ENCODE results near the gene GABPA. TPM values are rescaled to one million over a fixed set of nuclear protein-coding genes. Genes with fewer than 3 reads are reported as not detected.

GABPA gene
- total and polyA plus RNA-seq, 2 donors from 2014 or later = 6.1 to 22.5 TPM

DNA sequence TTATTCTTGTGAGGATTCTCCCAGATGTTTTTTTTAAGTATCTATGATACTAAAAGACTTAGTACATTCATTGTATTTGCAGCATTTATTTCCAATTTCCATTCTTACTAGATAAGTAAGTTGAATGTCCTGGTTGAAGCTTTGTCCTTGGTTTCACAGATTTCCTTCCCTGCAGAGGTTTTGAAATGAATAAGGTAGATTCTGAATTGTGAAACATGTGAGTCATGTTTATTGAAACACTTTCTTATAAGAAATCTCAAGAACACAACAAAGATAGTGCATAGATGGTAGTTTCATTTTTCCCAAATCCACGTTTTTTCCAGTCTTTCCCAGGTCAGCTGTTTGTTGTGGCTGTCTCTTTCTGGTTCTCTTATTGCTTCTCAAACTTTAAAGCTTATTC, 24.8 kb downstream of the GABPA start:
- Histone ChIP-seq H3K4me1 (ENCODE audit: control insufficient read depth in 2 of 3, insufficient read depth in 2 of 3, low read depth in 1 of 3, low read length in 3 of 3) (no peaks in the 10 kb centered on the region), H3K9ac (ENCODE audit: low read length in 3 of 3) (no peak overlapping the region), H3K27me3 (ENCODE audit: control insufficient read depth, insufficient read depth, low read length) (no peaks in the 10 kb centered on the region), H3K36me3 (ENCODE audit: control insufficient read depth in 2 of 3, insufficient read depth in 3 of 3, low read length in 3 of 3) (peaks cover 4 to 44% (median 18%) of the 10 kb centered on the region in 3 donors), H3K27ac (ENCODE audit: low read depth in 2 of 2, low read length in 2 of 2) (no peak overlapping the region), H3K9me3 (ENCODE audit: control insufficient read depth in 2 of 3, insufficient read depth in 1 of 3, low read length in 3 of 3) (no peaks in the 10 kb centered on the region), H3K4me3 (ENCODE audit: low read length in 3 of 3) (no peak overlapping the region)
- TF ChIP-seq, protein P1, sequence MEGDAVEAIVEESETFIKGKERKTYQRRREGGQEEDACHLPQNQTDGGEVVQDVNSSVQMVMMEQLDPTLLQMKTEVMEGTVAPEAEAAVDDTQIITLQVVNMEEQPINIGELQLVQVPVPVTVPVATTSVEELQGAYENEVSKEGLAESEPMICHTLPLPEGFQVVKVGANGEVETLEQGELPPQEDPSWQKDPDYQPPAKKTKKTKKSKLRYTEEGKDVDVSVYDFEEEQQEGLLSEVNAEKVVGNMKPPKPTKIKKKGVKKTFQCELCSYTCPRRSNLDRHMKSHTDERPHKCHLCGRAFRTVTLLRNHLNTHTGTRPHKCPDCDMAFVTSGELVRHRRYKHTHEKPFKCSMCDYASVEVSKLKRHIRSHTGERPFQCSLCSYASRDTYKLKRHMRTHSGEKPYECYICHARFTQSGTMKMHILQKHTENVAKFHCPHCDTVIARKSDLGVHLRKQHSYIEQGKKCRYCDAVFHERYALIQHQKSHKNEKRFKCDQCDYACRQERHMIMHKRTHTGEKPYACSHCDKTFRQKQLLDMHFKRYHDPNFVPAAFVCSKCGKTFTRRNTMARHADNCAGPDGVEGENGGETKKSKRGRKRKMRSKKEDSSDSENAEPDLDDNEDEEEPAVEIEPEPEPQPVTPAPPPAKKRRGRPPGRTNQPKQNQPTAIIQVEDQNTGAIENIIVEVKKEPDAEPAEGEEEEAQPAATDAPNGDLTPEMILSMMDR (IDR thresholded peaks at IDR 0.05; ENCODE audit: borderline replicate concordance, extremely low read depth, insufficient read depth) = no peak
- no peak for DNase-seq
- intact Hi-C loops (cut with DNase I) = no loop called here
- no peak for FAIRE-seq

DNA sequence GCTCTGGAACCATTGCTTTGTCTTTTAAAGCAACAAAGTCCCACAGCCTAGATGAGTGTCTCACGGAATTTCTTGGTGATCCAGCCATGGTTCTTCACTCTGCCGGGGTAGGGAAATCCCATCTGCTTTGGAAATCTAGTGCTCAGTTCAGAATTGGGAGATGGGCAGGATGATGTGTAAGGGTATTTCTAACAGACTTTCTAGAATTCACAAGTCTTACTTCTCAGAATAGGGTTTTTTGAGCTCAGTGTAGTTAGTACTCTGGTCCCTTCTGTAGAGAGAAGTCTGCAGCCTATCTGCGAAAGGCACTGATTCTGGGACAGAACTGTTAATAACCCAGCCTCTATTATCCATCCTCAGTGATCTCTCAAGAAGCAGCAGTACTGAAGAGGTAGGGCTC, 25.3 kb downstream of the GABPA start:
- intact Hi-C loops (cut with DNase I) = no loop called here
- no peak for FAIRE-seq
- H3K36me3 ChIP-seq (ENCODE audit: control insufficient read depth in 2 of 3, insufficient read depth in 3 of 3, low read length in 3 of 3) = peaks cover 4 to 47% (median 18%) of the 10 kb centered on the region in 3 donors
- H3K27ac ChIP-seq (ENCODE audit: low read depth in 2 of 2, low read length in 2 of 2) = no peak overlapping the region
- H3K4me1 ChIP-seq (ENCODE audit: control insufficient read depth in 2 of 3, insufficient read depth in 2 of 3, low read depth in 1 of 3, low read length in 3 of 3) = no peaks in the 10 kb centered on the region
- no peaks in the 10 kb centered on the region for H3K9me3 ChIP-seq (ENCODE audit: control insufficient read depth in 2 of 3, insufficient read depth in 1 of 3, low read length in 3 of 3)
- no peak overlapping the region for H3K4me3 ChIP-seq (ENCODE audit: low read length in 3 of 3)
- TF ChIP-seq, protein P1 (IDR thresholded peaks at IDR 0.05; ENCODE audit: borderline replicate concordance, extremely low read depth, insufficient read depth) = no peak
- no peak for DNase-seq
- no peak overlapping the region for H3K9ac ChIP-seq (ENCODE audit: low read length in 3 of 3)
- no peaks in the 10 kb centered on the region for H3K27me3 ChIP-seq (ENCODE audit: control insufficient read depth, insufficient read depth, low read length)

DNA sequence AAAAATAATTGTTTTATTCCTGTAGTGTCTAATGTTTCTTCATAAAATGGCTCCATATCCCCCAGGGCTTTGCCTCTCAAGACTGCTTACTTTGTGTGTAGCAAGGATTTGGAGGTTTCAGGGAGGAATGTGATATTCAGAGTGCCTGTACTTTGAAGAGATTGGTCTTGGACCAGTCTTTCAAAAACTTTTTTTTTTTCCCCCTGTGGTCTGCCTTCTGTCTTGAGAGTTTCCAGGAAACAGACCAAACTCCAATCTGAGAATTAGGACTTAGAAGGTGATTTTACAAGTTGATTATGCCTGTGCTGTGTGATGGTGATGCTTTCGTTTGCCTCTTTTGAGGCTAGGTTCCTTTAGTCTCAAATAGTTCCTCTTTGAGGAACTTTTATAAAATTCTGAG, 25.9 kb downstream of the GABPA start:
- FAIRE-seq (no peak), DNase-seq (no peak)
- H3K27ac ChIP-seq (ENCODE audit: low read depth in 2 of 2, low read length in 2 of 2) = no peak overlapping the region
- TF ChIP-seq, protein P1 (IDR thresholded peaks at IDR 0.05; ENCODE audit: borderline replicate concordance, extremely low read depth, insufficient read depth) = no peak
- no peaks in the 10 kb centered on the region for H3K27me3 ChIP-seq (ENCODE audit: control insufficient read depth, insufficient read depth, low read length)
- H3K9me3 ChIP-seq (ENCODE audit: control insufficient read depth in 2 of 3, insufficient read depth in 1 of 3, low read length in 3 of 3) = no peaks in the 10 kb centered on the region
- intact Hi-C loops (cut with DNase I) = no loop called here
- H3K36me3 ChIP-seq (ENCODE audit: control insufficient read depth in 2 of 3, insufficient read depth in 3 of 3, low read length in 3 of 3) = peaks cover 4 to 51% (median 20%) of the 10 kb centered on the region in 3 donors
- H3K4me1 ChIP-seq (ENCODE audit: control insufficient read depth in 2 of 3, insufficient read depth in 2 of 3, low read depth in 1 of 3, low read length in 3 of 3) = no peaks in the 10 kb centered on the region
- H3K9ac ChIP-seq (ENCODE audit: low read length in 3 of 3) = no peak overlapping the region
- H3K4me3 ChIP-seq (ENCODE audit: low read length in 3 of 3) = no peak overlapping the region

DNA sequence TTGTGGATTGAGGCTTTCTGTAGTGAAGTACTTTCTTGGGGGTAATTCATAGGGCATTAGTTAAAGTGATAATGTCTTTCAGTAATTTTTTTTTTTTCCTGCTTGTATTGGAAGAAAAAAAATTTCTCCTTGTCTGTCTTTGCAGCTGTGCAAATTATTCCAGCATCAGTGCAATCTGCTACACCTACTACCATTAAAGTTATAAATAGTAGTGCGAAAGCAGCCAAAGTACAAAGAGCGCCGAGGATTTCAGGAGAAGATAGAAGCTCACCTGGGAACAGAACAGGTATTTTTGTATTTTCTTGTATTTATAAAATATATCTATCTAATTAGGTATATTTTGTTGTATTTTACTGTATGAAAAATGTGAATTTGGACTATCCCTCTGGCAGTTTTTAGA, 29.3 kb downstream of the GABPA start:
- DNase-seq (no peak), FAIRE-seq (no peak)
- Histone ChIP-seq H3K9me3 (ENCODE audit: control insufficient read depth in 2 of 3, insufficient read depth in 1 of 3, low read length in 3 of 3) (no peaks in the 10 kb centered on the region), H3K9ac (ENCODE audit: low read length in 3 of 3) (no peak overlapping the region), H3K36me3 (ENCODE audit: control insufficient read depth in 2 of 3, insufficient read depth in 3 of 3, low read length in 3 of 3) (peaks cover 4 to 41% (median 17%) of the 10 kb centered on the region in 3 donors), H3K27ac (ENCODE audit: low read depth in 2 of 2, low read length in 2 of 2) (no peak overlapping the region), H3K27me3 (ENCODE audit: control insufficient read depth, insufficient read depth, low read length) (no peaks in the 10 kb centered on the region), H3K4me1 (ENCODE audit: control insufficient read depth in 2 of 3, insufficient read depth in 2 of 3, low read depth in 1 of 3, low read length in 3 of 3) (no peaks in the 10 kb centered on the region), H3K4me3 (ENCODE audit: low read length in 3 of 3) (no peak overlapping the region)
- intact Hi-C loops (cut with DNase I) = no loop called here
- TF ChIP-seq, protein P1 (IDR thresholded peaks at IDR 0.05; ENCODE audit: borderline replicate concordance, extremely low read depth, insufficient read depth) = no peak

Measured in kidney (tissue), 14 donors.